Activated CD4-positive, alpha-beta T cell treated with anti-CD3 and anti-CD28 coated beads, Interleukin-2, amount 50 U/mL, for 16 hours (primary cell): Measurements from ENCODE around the gene TIE1.

Experiments
- DNase-seq: peaks from one replicate; pipeline ENCODE4 v3.0.0-alpha.2; 2020

Gene TIE1

GRCh38 chr1:43293896-43294760 lies 6.7 kb upstream of the TIE1 start:
- no peak for DNase-seq

GRCh38 chr1:43294761-43295160 lies 6.0 kb upstream of the TIE1 start:
- no peak for DNase-seq

- no peak for DNase-seq
Observed at GRCh38 chr1:43296207-43296606, 4.6 kb upstream of the TIE1 start.

DNA sequence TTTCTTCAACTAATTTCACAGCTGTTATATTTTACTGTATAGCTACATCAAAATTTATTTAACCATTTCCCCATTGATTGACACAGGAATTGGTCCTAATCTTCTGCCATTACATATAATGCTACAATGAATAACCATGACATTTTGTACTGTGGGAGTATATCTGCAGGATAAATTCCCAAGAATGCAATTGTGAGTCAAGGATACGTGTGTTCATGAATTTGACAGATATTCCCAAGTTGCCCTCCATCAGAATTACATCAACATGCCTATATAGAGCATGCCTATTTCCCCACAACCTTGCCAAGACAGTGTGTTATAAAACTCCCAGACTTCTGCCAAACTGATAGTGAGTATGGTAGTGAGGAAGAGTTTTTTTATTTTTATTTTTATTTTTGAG lies 2.7 kb upstream of the TIE1 start:
- DNase-seq = no peak

- DNase-seq = no peak
Observed at GRCh38 chr1:43299101-43299500, 1.7 kb upstream of the TIE1 start.

GRCh38 chr1:43302201-43302600 lies 1.4 kb downstream of the TIE1 start:
- DNase-seq = no peak

- DNase-seq = no peak
Observed at GRCh38 chr1:43302721-43303470, 2.1 kb downstream of the TIE1 start.

DNA sequence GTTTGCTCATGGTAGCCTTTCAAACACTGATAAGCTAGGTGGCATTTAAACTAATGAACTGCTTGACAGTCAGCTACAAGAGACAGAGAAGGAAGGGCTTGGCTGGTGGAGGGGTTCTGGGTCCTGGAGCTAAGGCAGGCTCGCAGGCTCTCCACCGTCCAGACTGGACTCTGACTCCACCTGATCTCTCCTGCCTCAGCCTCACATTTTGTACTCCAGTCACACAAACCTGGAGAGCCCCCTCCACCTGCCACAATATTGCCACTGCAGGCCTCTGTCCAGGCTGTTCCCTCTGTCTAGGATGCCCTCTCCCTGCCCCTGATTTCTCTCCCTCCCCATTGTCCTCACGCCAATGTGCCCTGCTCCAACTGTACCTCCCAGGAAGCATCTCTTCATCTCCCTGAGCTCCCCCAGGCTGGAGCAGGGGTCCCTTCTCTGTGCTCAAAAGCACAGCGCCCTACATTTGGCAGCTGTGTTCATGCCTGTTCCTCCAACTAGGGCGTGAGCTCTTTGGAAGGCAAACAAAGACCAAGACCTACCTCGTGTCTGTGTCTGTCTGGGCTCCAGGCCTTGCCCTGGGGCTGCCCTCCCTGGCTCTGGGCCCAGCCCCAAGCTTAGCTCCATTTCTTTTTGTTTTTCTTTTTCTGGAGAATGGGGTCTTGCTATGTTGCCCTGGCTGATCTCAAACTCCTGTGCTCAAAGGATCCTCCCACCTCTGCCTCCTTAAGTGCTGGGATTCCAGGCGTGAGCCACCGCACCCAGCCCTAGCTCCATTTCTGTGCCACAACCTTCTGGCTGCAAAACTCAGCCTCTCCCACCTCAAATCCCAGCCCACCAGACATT lies 2.9 kb downstream of the TIE1 start:
- DNase-seq = no peak

DNA sequence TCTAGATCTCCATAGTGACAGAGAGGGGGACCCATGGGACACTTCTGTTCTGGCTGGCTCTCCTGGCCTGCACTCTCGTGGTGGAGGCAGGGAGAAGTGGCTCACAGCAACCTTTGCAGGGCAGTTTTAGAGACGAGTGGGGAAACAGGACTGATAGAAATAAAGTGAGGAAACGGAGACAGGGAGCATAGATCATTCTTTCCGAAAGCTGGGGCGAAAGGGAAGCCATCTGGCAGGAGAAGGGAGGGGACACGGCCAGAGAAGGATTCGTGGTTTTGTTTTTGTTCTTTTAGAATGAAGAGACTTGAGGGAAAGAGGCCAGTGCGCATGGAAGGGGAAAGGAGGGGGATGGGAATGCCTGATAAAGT lies 3.5 kb downstream of the TIE1 start:
- no peak for DNase-seq

DNA sequence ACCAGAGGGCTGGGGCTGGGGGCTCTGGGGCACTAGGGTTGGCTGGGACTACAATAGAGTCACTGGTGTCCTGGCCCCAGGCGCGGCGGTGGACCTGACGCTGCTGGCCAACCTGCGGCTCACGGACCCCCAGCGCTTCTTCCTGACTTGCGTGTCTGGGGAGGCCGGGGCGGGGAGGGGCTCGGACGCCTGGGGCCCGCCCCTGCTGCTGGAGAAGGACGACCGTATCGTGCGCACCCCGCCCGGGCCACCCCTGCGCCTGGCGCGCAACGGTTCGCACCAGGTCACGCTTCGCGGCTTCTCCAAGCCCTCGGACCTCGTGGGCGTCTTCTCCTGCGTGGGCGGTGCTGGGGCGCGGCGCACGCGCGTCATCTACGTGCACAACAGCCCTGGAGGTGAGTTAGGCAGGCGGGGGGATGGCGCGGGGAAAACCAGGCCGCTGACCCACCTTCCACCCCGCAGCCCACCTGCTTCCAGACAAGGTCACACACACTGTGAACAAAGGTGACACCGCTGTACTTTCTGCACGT lies 4.1 kb downstream of the TIE1 start:
- no peak for DNase-seq

DNA sequence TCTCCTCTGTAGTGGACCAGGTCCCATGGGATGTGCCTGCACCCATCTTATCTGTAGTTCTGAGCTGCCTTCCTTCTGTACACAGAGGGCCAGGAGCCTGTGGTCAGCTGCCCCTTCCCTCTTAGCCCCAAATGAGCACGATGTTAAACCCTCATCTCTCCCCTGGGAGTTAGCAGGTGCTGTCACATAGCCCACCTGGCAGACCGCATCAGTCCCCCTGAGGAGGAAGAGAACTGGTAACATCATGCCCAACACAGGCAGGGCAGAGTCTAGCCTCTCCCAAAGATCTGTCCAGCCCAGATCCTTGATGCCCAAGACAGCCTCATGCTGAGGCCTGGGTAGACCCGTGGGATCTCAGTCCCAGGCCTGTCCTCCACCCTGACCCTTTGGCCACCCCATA lies 4.7 kb downstream of the TIE1 start:
- DNase-seq = no peak

- no peak for DNase-seq
Observed at GRCh38 chr1:43305926-43306687, 5.3 kb downstream of the TIE1 start.

GRCh38 chr1:43306688-43307457 lies 6.1 kb downstream of the TIE1 start:
- DNase-seq = no peak

- no peak for DNase-seq
Observed at GRCh38 chr1:43307458-43308158, 6.8 kb downstream of the TIE1 start.

DNA sequence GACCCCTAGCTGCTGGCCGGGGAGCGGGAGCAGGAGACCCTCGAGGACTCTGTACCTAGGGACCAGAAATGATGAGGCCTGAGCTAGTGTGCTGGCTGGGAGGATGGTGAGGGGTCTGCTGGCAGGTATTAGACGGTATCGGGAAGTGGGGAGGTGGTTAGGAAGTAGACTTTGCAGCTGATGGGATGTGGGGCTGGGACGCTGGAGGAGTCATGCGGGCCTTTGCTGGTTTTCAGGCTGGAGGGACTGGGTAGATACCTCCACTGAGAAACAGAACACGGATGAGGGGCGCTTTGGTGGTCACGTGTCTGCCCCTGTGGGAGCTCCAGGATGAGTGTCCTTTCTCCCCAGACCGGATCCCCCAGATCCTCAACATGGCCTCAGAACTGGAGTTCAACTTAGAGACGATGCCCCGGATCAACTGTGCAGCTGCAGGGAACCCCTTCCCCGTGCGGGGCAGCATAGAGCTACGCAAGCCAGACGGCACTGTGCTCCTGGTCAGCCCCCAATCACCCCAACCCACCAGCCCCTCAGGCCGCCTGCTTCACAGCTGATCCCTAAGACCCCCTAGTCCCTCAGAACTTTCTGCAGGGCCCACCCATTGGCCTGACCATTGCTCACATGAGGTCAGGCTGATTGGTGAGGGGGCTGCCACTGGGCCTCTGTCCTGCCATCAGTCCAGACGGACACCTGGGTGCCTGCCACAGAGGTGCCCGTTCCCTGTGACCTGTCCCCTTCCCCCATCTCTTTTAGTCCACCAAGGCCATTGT lies 8.0 kb downstream of the TIE1 start:
- DNase-seq = no peak

GRCh38 chr1:43309405-43310025 lies 8.7 kb downstream of the TIE1 start:
- DNase-seq = no peak

DNA sequence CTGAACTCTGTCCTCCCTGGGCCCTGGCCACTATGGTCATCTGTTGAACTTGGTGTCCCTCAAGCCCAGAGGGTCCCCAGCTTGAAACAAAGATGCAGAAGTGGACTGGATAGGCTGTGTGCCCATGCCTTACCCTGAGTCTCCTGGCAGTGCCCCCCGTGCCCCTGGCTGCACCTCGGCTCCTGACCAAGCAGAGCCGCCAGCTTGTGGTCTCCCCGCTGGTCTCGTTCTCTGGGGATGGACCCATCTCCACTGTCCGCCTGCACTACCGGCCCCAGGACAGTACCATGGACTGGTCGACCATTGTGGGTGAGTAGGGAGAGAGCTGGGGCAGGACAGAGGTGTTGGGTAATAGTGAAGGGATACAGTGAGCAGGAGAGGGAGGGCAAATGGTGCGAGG lies 10.7 kb downstream of the TIE1 start:
- DNase-seq = no peak

DNA sequence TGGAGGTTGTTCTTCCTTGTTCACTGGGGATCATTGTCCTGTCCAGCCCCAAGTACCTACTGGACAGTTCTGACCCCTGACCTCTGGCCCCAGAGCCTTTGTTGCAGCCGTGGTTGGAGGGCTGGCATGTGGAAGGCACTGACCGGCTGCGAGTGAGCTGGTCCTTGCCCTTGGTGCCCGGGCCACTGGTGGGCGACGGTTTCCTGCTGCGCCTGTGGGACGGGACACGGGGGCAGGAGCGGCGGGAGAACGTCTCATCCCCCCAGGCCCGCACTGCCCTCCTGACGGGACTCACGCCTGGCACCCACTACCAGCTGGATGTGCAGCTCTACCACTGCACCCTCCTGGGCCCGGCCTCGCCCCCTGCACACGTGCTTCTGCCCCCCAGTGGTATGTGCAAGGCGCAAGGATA lies 11.4 kb downstream of the TIE1 start:
- DNase-seq = no peak

GRCh38 chr1:43312663-43313515 lies 12.1 kb downstream of the TIE1 start:
- DNase-seq = no peak
